K562 (cell line): ENCODE data around the gene AGRP. TPM values are rescaled to one million over a fixed set of nuclear protein-coding genes. Genes with fewer than 3 reads are reported as not detected.

Experiments
- ARID1B ChIP-seq: fragments of 450-650 bp; IDR thresholded peaks from 2 replicates; pipeline ENCODE4 v1.6.1; 2016; ENCODE audit warnings: antibody characterized with exemption, mild to moderate bottlenecking, inconsistent platforms
- CBFA2T3 ChIP-seq: fragments of 450-650 bp; IDR thresholded peaks from 2 replicates; pipeline ENCODE4 v1.6.1; 2017
- CBX3 ChIP-seq, 2 experiments: IDR thresholded peaks; 1 replicate in 1 of 2; 2 replicates in 1 of 2; pipeline ENCODE4 v1.6.1; 2012; ENCODE audit warnings: inconsistent platforms in 2 of 2, low read length in 2 of 2, borderline replicate concordance in 1 of 2, control low read depth in 1 of 2
- CREB1 ChIP-seq, 2 experiments: sonication (generic) in 1 of 2; formaldehyde crosslinking in 1 of 2; IDR thresholded peaks; 2 replicates each; pipeline versions ENCODE4 v1.6.1 to v1.8.0; 2012 to 2022; ENCODE audit warnings: inconsistent platforms in 1 of 2, mild to moderate bottlenecking in 1 of 2, missing genetic modification reagents in 1 of 2, moderate library complexity in 1 of 2
- DPF2 ChIP-seq: fragments of 450-650 bp; IDR thresholded peaks from 2 replicates; pipeline ENCODE4 v1.6.1; 2016
- EP300 ChIP-seq: IDR thresholded peaks from 2 replicates; pipeline ENCODE4 v1.6.1; 2012; ENCODE audit warnings: low read length, improper control_type of control experiment
- GATA2 ChIP-seq: sonication (generic); formaldehyde crosslinking; IDR thresholded peaks from 2 replicates; pipeline ENCODE4 v1.4.0; 2020; ENCODE audit warnings: mild to moderate bottlenecking, missing genetic modification reagents
- GATAD2A ChIP-seq: fragments of 450-650 bp; IDR thresholded peaks from 2 replicates; pipeline ENCODE4 v1.6.1; 2017
- HNRNPL ChIP-seq: fragments of 200-400 bp; formaldehyde crosslinking; IDR thresholded peaks from 2 replicates; pipeline ENCODE4 v1.6.1; 2017; ENCODE audit warnings: low read depth, mild to moderate bottlenecking, low read length
- KDM1A ChIP-seq, 2 experiments: fragments of 450-650 bp; IDR thresholded peaks; 2 replicates each; pipeline ENCODE4 v1.6.1; 2016; ENCODE audit warnings: mild to moderate bottlenecking in 2 of 2
- MTA2 ChIP-seq: fragments of 450-650 bp; IDR thresholded peaks from 2 replicates; pipeline ENCODE4 v1.6.1; 2016; ENCODE audit warnings: low read depth
- MXI1 ChIP-seq: IDR thresholded peaks from 2 replicates; pipeline ENCODE4 v1.6.1; 2011; ENCODE audit warnings: low read depth, mild to moderate bottlenecking, improper control_type of control experiment, low read length
- MYNN ChIP-seq, 2 experiments: sonication (generic); formaldehyde crosslinking in 1 of 2; IDR thresholded peaks; 2 replicates each; pipeline versions ENCODE4 v1.5.0 to v1.6.1; 2016 to 2020; ENCODE audit warnings: antibody characterized with exemption in 1 of 2, missing genetic modification reagents in 1 of 2
- NBN ChIP-seq: fragments of 450-650 bp; IDR thresholded peaks from 2 replicates; pipeline ENCODE4 v1.6.1; 2016; ENCODE audit warnings: low read depth, mild to moderate bottlenecking
- NFIC ChIP-seq: fragments of 450-650 bp; IDR thresholded peaks from 2 replicates; pipeline ENCODE4 v1.6.1; 2017; ENCODE audit warnings: mild to moderate bottlenecking, inconsistent platforms
- NRF1 ChIP-seq, 2 experiments: fragments of 450-650 bp; IDR thresholded peaks in 1 of 2; conservative IDR thresholded peaks in 1 of 2; 2 replicates each; pipeline ENCODE4 v1.6.1; 2014; ENCODE audit warnings: mild to moderate bottlenecking in 2 of 2
- SMARCA4 ChIP-seq: fragments of 450-650 bp; IDR thresholded peaks from 2 replicates; pipeline ENCODE4 v1.6.1; 2016
- SMARCE1 ChIP-seq: fragments of 450-650 bp; IDR thresholded peaks from 2 replicates; pipeline ENCODE4 v1.7.1; 2016; ENCODE audit warnings: mild to moderate bottlenecking
- TAL1 ChIP-seq: fragments of 450-650 bp; IDR thresholded peaks from 2 replicates; pipeline ENCODE4 v1.6.1; 2016; ENCODE audit warnings: mild to moderate bottlenecking
- TBL1XR1 ChIP-seq, 2 experiments: IDR thresholded peaks; 2 replicates each; pipeline ENCODE4 v1.6.1; 2012; ENCODE audit warnings: improper control_type of control experiment in 2 of 2, low read length in 2 of 2, mild to moderate bottlenecking in 1 of 2
- TCF15 ChIP-seq: fragments of 250-450 bp; sonication (Bioruptor Pico); IDR thresholded peaks from 2 replicates; pipeline ENCODE4 v1.8.0; 2022; ENCODE audit warnings: moderate library complexity, mild to moderate bottlenecking, inconsistent platforms
- TCF3 ChIP-seq: sonication (generic); formaldehyde crosslinking; IDR thresholded peaks from 2 replicates; pipeline ENCODE4 v1.4.0; 2020; ENCODE audit warnings: mild to moderate bottlenecking, missing genetic modification reagents
- TEAD1 ChIP-seq, 2 experiments: fragments of 450-650 bp in 1 of 2; sonication (generic) in 1 of 2; formaldehyde crosslinking; IDR thresholded peaks; 2 replicates each; pipeline versions ENCODE4 v1.4.0 to v1.8.0; 2020 to 2022; ENCODE audit warnings: mild to moderate bottlenecking in 2 of 2, missing genetic modification reagents in 1 of 2
- TEAD4 ChIP-seq, 2 experiments: sonication (generic) in 1 of 2; formaldehyde crosslinking in 1 of 2; IDR thresholded peaks; 2 replicates each; pipeline versions ENCODE4 v1.6.1 to v1.8.0; 2012 to 2022; ENCODE audit warnings: borderline replicate concordance in 1 of 2, inconsistent platforms in 1 of 2, low read length in 1 of 2, mild to moderate bottlenecking in 1 of 2, missing genetic modification reagents in 1 of 2
- TRIM24 ChIP-seq, 2 experiments: fragments of 450-650 bp; IDR thresholded peaks; 2 replicates each; pipeline ENCODE4 v1.6.1; 2016
- ZFP30 ChIP-seq: fragments of 250-450 bp; sonication (Bioruptor Pico); IDR thresholded peaks from 2 replicates; pipeline ENCODE4 v1.8.0; 2022; ENCODE audit warnings: moderate library complexity, mild to moderate bottlenecking, inconsistent platforms, borderline replicate concordance
- ZKSCAN1 ChIP-seq: fragments of 150-350 bp; IDR thresholded peaks from 2 replicates; pipeline ENCODE4 v1.6.1; 2016; ENCODE audit warnings: low read depth, low read length
- polyA plus RNA-seq, 8 experiments: library from polyadenylated mRNA; depleted of rRNA in 4 of 8; stranded (reverse) in 5 of 8; unstranded in 3 of 8; fragments of >200 nt; fragmentation: Nextera tagmentation in 2 of 8; fragmentation: Illumina TruSeq in 1 of 8; extraction: Ambion mirVana in 2 of 8; extraction: Trizol in 1 of 8; gene quantifications; 2 replicates each; pipeline versions ENCODE4 v1.2.1 to v1.2.3, GENCODE V29; 2011 to 2014; ENCODE audit warnings: inconsistent platforms in 1 of 8, missing spikeins in 1 of 8
- total RNA-seq, 7 experiments: library from RNA; depleted of rRNA in 6 of 7; stranded (reverse); fragments of >200 nt in 6 of 7; fragmentation: Illumina TruSeq in 2 of 7; extraction: Trizol in 2 of 7; gene quantifications; 2 replicates each; pipeline versions ENCODE4 v1.2.1 to v1.2.3, GENCODE V29; 2011 to 2021; ENCODE audit warnings: low replicate concordance in 1 of 7
- TF ChIP-seq, protein P1 (sequence below): fragments of 200-800 bp; sonication (Bioruptor generic); IDR thresholded peaks from 2 replicates; pipeline ENCODE4 v1.6.1; 2017; ENCODE audit warnings: missing genetic modification characterization, missing compliant biosample characterization
- TF ChIP-seq, protein P2 (sequence below): conservative IDR thresholded peaks from 2 replicates; pipeline ENCODE4 v1.6.1; 2011; ENCODE audit warnings: low read depth, mild to moderate bottlenecking, low read length; ENCODE audit not compliant: control insufficient read depth

Gene AGRP
- total and polyA plus RNA-seq, 9 of the 15 experiments (the other 6 are each of a cell fraction or from before 2014, with no cell fraction given) = not detected

DNA sequence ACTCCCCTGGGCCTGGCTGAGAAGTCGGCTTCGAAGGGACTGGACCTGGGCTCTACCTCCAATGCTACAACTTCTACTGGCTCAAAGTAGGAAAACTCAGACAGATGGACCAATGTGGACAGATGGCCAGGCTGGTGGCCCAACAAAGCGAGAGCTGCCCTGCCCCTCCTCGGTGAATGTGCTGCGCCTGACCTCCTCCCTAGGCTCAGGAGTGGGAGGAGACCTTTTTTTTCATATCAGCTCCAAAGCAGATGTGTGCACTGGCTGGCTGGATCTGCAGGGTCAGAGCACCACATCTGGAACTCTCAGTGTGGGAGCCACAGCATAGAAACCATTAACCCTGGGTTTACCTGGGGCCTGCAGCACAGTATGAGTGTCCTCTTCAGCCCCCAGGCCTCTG, 23.2 kb downstream of the AGRP start (continued):
- 0 out of 2 replicates have a peak, but pooled peaks have one; percentile 18 for TF ChIP-seq CREB1 (IDR thresholded peaks at IDR 0.05)
- TF ChIP-seq CREB1 (CRISPR knock-in tag; IDR thresholded peaks at IDR 0.05) = no peak
- TF ChIP-seq GATAD2A = 0 out of 2 replicates have a peak, but pooled peaks have one; percentile 8
- peak; percentile 94 for TF ChIP-seq CBFA2T3
- TF ChIP-seq TAL1 = peak; percentile 82
- TF ChIP-seq NFIC = peak; percentile 66; the same call in 1 of the 2 replicates
- peak; percentile 63; the same call in 1 of the 2 replicates for TF ChIP-seq EP300
- peak; percentile 87 for TF ChIP-seq TEAD4 (IDR thresholded peaks at IDR 0.05; ENCODE audit: low read length)
- no peak for TF ChIP-seq TEAD4 (CRISPR knock-in tag; IDR thresholded peaks at IDR 0.05; ENCODE audit: borderline replicate concordance)
- TF ChIP-seq HNRNPL = no peak
- TF ChIP-seq MXI1 = no peak
- TF ChIP-seq SMARCE1 = peak; percentile 35; the same call in 1 of the 2 replicates
- TF ChIP-seq NRF1 (conservative IDR thresholded peaks at IDR 0.05 in 1 of 2, IDR thresholded peaks at IDR 0.05 in 1 of 2) = peak; percentile 46 to 62
- TF ChIP-seq MTA2 = peak; percentile 77
- TF ChIP-seq TEAD1 (CRISPR knock-in tag; IDR thresholded peaks at IDR 0.05) = 0 out of 4 replicates have a peak, but pooled peaks of 1 of the 2 experiments have one; percentile 65
- 0 out of 2 replicates have a peak, but pooled peaks have one; percentile 24 for TF ChIP-seq MYNN (IDR thresholded peaks at IDR 0.05)
- TF ChIP-seq MYNN (CRISPR knock-in tag; IDR thresholded peaks at IDR 0.05) = no peak
- peak in 1 of 2 experiments; percentile 57; a peak in 1 of 3 replicates for TF ChIP-seq CBX3 (IDR thresholded peaks at IDR 0.05; ENCODE audit: borderline replicate concordance in 1 of 2, low read length in 2 of 2)
- TF ChIP-seq ARID1B = peak; percentile 84
- TF ChIP-seq SMARCA4 = peak; percentile 39; the same call in 1 of the 2 replicates
- TF ChIP-seq ZFP30 (CRISPR knock-in tag) = no peak
- TF ChIP-seq TCF3 = peak; percentile 91
- peak; percentile 77 for TF ChIP-seq GATA2 (CRISPR knock-in tag)
- TF ChIP-seq TCF15 (CRISPR knock-in tag) = no peak
- TF ChIP-seq TBL1XR1 (IDR thresholded peaks at IDR 0.05; ENCODE audit: low read length in 2 of 2) = 0 out of 4 replicates have a peak, but pooled peaks of 1 of the 2 experiments have one; percentile 25
- peak in 1 of 2 experiments; percentile 46; a peak in 1 of 4 replicates for TF ChIP-seq KDM1A (IDR thresholded peaks at IDR 0.05)
- TF ChIP-seq TRIM24 (IDR thresholded peaks at IDR 0.05) = 0 out of 4 replicates have a peak, but pooled peaks of 1 of the 2 experiments have one; percentile 36
- TF ChIP-seq ZKSCAN1 = peak; percentile 35; the same call in 1 of the 2 replicates
- TF ChIP-seq DPF2 = peak; percentile 73
- TF ChIP-seq, protein P1, sequence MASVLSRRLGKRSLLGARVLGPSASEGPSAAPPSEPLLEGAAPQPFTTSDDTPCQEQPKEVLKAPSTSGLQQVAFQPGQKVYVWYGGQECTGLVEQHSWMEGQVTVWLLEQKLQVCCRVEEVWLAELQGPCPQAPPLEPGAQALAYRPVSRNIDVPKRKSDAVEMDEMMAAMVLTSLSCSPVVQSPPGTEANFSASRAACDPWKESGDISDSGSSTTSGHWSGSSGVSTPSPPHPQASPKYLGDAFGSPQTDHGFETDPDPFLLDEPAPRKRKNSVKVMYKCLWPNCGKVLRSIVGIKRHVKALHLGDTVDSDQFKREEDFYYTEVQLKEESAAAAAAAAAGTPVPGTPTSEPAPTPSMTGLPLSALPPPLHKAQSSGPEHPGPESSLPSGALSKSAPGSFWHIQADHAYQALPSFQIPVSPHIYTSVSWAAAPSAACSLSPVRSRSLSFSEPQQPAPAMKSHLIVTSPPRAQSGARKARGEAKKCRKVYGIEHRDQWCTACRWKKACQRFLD (CRISPR knock-in tag) = peak; percentile 49; the same call in 1 of the 2 replicates
- TF ChIP-seq NBN = no peak
- TF ChIP-seq, protein P2, sequence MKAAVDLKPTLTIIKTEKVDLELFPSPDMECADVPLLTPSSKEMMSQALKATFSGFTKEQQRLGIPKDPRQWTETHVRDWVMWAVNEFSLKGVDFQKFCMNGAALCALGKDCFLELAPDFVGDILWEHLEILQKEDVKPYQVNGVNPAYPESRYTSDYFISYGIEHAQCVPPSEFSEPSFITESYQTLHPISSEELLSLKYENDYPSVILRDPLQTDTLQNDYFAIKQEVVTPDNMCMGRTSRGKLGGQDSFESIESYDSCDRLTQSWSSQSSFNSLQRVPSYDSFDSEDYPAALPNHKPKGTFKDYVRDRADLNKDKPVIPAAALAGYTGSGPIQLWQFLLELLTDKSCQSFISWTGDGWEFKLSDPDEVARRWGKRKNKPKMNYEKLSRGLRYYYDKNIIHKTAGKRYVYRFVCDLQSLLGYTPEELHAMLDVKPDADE = 0 out of 2 replicates have a peak, but pooled peaks have one; percentile 43
